ENCODE data around the gene CSNK1G1. TPM values are rescaled to one million over a fixed set of nuclear protein-coding genes. Genes with fewer than 3 reads are reported as not detected.

The CSNK1G1 gene
- total and polyA plus RNA-seq, 2 of the 8 experiments (the other 6 are each of a cell fraction or from before 2014, with no cell fraction given), result 6.0 to 12.9 TPM

- TF ChIP-seq CHD7 (IDR thresholded peaks at IDR 0.05; ENCODE audit: insufficient replicate concordance, low read length) (no peak), KDM4A (IDR thresholded peaks at IDR 0.05; ENCODE audit: low read depth, low read length, severe bottlenecking) (no peak), TEAD4 (IDR thresholded peaks at IDR 0.05; ENCODE audit: low read depth, low read length) (no peak), HDAC2 (IDR thresholded peaks at IDR 0.05; ENCODE audit: borderline replicate concordance in 1 of 2, low read depth in 2 of 2, low read length in 2 of 2) (no peak), SP2 (IDR thresholded peaks at IDR 0.05; ENCODE audit: low read length) (no peak), RFX5 (IDR thresholded peaks at IDR 0.05; ENCODE audit: borderline replicate concordance, low read depth, low read length) (peak; percentile 61; the same call in 1 of the 2 replicates), FOSL1 (IDR thresholded peaks at IDR 0.05; ENCODE audit: insufficient read depth, low read depth, low read length) (no peak), SAP30 (IDR thresholded peaks at IDR 0.05; ENCODE audit: insufficient read depth, insufficient replicate concordance, low read length) (no peak), RBBP5 (IDR thresholded peaks at IDR 0.05; ENCODE audit: borderline replicate concordance, low read depth, low read length) (no peak)
Measured at GRCh38 chr15:64153480-64154367, 202.2 kb downstream of the CSNK1G1 start (continued).
